HepG2 (cell line): ENCODE measurements around the gene P4HTM. TPM values are rescaled to one million over a fixed set of nuclear protein-coding genes. Genes with fewer than 3 reads are reported as not detected.

Experiments used
- ARID5B ChIP-seq: IDR thresholded peaks from 2 replicates; pipeline ENCODE4 v1.4.0; 2020; ENCODE audit warnings: mild to moderate bottlenecking, missing genetic modification reagents
- ATF5 ChIP-seq: sonication (generic); formaldehyde crosslinking; IDR thresholded peaks from 2 replicates; pipeline ENCODE4 v1.4.0; 2020; ENCODE audit warnings: mild to moderate bottlenecking, low read depth, missing genetic modification reagents
- E2F2 ChIP-seq: sonication (generic); formaldehyde crosslinking; IDR thresholded peaks from 2 replicates; pipeline ENCODE4 v1.4.0; 2020; ENCODE audit warnings: missing genetic modification reagents, borderline replicate concordance
- GZF1 ChIP-seq: sonication (generic); formaldehyde crosslinking; IDR thresholded peaks from 2 replicates; pipeline ENCODE4 v1.5.1; 2020; ENCODE audit warnings: mild to moderate bottlenecking, missing genetic modification reagents
- HOXA3 ChIP-seq: sonication (generic); formaldehyde crosslinking; IDR thresholded peaks from 2 replicates; pipeline ENCODE4 v1.5.0; 2020; ENCODE audit warnings: missing genetic modification reagents
- RBM22 ChIP-seq: fragments of 200-400 bp; formaldehyde crosslinking; optimal IDR thresholded peaks from 2 replicates; pipeline ENCODE3; 2017; ENCODE audit warnings: mild to moderate bottlenecking, low read length, moderate library complexity
- SALL2 ChIP-seq: sonication (generic); formaldehyde crosslinking; IDR thresholded peaks from 2 replicates; pipeline ENCODE4 v1.8.1; 2023; ENCODE audit warnings: mild to moderate bottlenecking, missing genetic modification reagents, inconsistent platforms
- SATB2 ChIP-seq: sonication (generic); formaldehyde crosslinking; IDR thresholded peaks from 2 replicates; pipeline ENCODE4 v1.5.0; 2020; ENCODE audit warnings: missing genetic modification reagents
- SIN3B ChIP-seq: fragments of 150-350 bp; IDR thresholded peaks from 2 replicates; pipeline ENCODE4 v1.6.1; 2014; ENCODE audit warnings: low read length
- TARDBP ChIP-seq: sonication (generic); formaldehyde crosslinking; IDR thresholded peaks from 2 replicates; pipeline ENCODE4 v1.8.0; 2022; ENCODE audit warnings: mild to moderate bottlenecking, missing genetic modification reagents
- TOPORS ChIP-seq: sonication (generic); formaldehyde crosslinking; IDR thresholded peaks from 2 replicates; pipeline ENCODE4 v1.8.0; 2023; ENCODE audit warnings: mild to moderate bottlenecking, missing genetic modification reagents
- ZHX1 ChIP-seq: sonication (generic); formaldehyde crosslinking; IDR thresholded peaks from 2 replicates; pipeline ENCODE4 v1.8.1; 2022; ENCODE audit warnings: low read depth, mild to moderate bottlenecking, missing genetic modification reagents
- ZNF232 ChIP-seq: sonication (generic); formaldehyde crosslinking; IDR thresholded peaks from 2 replicates; pipeline ENCODE4 v1.4.0; 2020; ENCODE audit warnings: missing genetic modification reagents, borderline replicate concordance
- ZNF280B ChIP-seq: sonication (generic); formaldehyde crosslinking; IDR thresholded peaks from 2 replicates; pipeline ENCODE4 v1.5.0; 2020; ENCODE audit warnings: missing genetic modification reagents, mild to moderate bottlenecking, borderline replicate concordance
- ZNF441 ChIP-seq: sonication (generic); formaldehyde crosslinking; IDR thresholded peaks from 2 replicates; pipeline ENCODE4 v1.7.0; 2021; ENCODE audit warnings: missing genetic modification reagents, borderline replicate concordance
- ZNF691 ChIP-seq: sonication (generic); formaldehyde crosslinking; IDR thresholded peaks from 2 replicates; pipeline ENCODE4 v1.4.0; 2020; ENCODE audit warnings: missing genetic modification reagents, low read depth, mild to moderate bottlenecking, borderline replicate concordance
- ZNF850 ChIP-seq: sonication (generic); formaldehyde crosslinking; conservative IDR thresholded peaks from 2 replicates; pipeline ENCODE4 v1.9.0; 2021; ENCODE audit warnings: mild to moderate bottlenecking, missing genetic modification reagents
- ZSCAN22 ChIP-seq: sonication (generic); formaldehyde crosslinking; IDR thresholded peaks from 2 replicates; pipeline ENCODE4 v1.4.0; 2020; ENCODE audit warnings: mild to moderate bottlenecking, missing genetic modification reagents
- polyA plus RNA-seq, 8 experiments: library from polyadenylated mRNA; depleted of rRNA in 3 of 8; stranded (reverse) in 7 of 8; unstranded in 1 of 8; fragments of >200 nt; fragmentation: Illumina TruSeq in 4 of 8; extraction: Trizol in 4 of 8; gene quantifications; 2 replicates each; pipeline versions ENCODE4 v1.2.1 to v1.2.3, GENCODE V29; 2011 to 2016; ENCODE audit warnings: low read depth in 4 of 8, missing spikeins in 1 of 8, mixed read lengths in 1 of 8; ENCODE audit not compliant: insufficient read depth in 1 of 8
- total RNA-seq, 5 experiments: library from RNA; depleted of rRNA; stranded (reverse); fragments of >200 nt; fragmentation: Illumina TruSeq; extraction: Trizol; gene quantifications; 2 replicates each; pipeline ENCODE4 v1.2.3, GENCODE V29; 2016; ENCODE audit warnings: low read depth in 1 of 5

The P4HTM gene
- total and polyA plus RNA-seq, 2 of the 13 experiments (the other 11 are each of a cell fraction or from before 2014, with no cell fraction given): 0.01 TPM; not detected in 1

- no peak for TF ChIP-seq ZHX1 (CRISPR knock-in tag)
- TF ChIP-seq E2F2 (CRISPR knock-in tag): no peak
- peak; percentile 40; the same call in 1 of the 2 replicates for TF ChIP-seq ZNF441
- 0 out of 2 replicates have a peak, but pooled peaks have one; percentile 35 for TF ChIP-seq ATF5 (CRISPR knock-in tag)
- no peak for TF ChIP-seq ZNF850 (CRISPR knock-in tag)
- TF ChIP-seq ZSCAN22 (CRISPR knock-in tag): no peak
- TF ChIP-seq HOXA3: peak; percentile 71
- peak; percentile 38; the same call in 1 of the 2 replicates for TF ChIP-seq ZNF691 (CRISPR knock-in tag)
- TF ChIP-seq TARDBP (CRISPR knock-in tag): peak; percentile 30; the same call in 1 of the 2 replicates
- no peak for TF ChIP-seq ARID5B
- TF ChIP-seq GZF1 (CRISPR knock-in tag): peak; percentile 22; the same call in 1 of the 2 replicates
- TF ChIP-seq RBM22: peak; percentile 82
- TF ChIP-seq SATB2 (CRISPR knock-in tag): no peak
- TF ChIP-seq SALL2 (CRISPR knock-in tag): peak; percentile 82
- TF ChIP-seq TOPORS: peak; percentile 93
- TF ChIP-seq ZNF280B (CRISPR knock-in tag): no peak
- TF ChIP-seq ZNF232 (CRISPR knock-in tag): peak; percentile 65
- TF ChIP-seq SIN3B: no peak
Measured at GRCh38 chr3:49017971-49018706, 28.1 kb downstream of the P4HTM start, which contains the start of gene DALRD3 (continued).
